Measurements from ENCODE around the gene MED15.

MED15 gene

GRCh38 chr22:20584872-20585638, 77.6 kb downstream of the MED15 start:
- no peaks in the 10 kb centered on the region for H3K27me3 ChIP-seq (ENCODE audit: insufficient read depth, low read length, poor library complexity, severe bottlenecking)
- H2AFZ ChIP-seq (ENCODE audit: low read length), result no peak overlapping the region
- peaks cover 78% of the 10 kb centered on the region; the same call in 1 of the 2 replicates for H3K36me3 ChIP-seq (ENCODE audit: insufficient read depth, low read length)
- no peak overlapping the region for H3K4me2 ChIP-seq (ENCODE audit: low read depth, low read length, poor library complexity, severe bottlenecking)
- no peaks in the 10 kb centered on the region for H3F3A ChIP-seq (ENCODE audit: low read depth)
- H3K9me2 ChIP-seq (replicated peaks; ENCODE audit: low read depth, low read length), result no peaks in the 10 kb centered on the region
- no peaks in the 10 kb centered on the region for H3K4me1 ChIP-seq (ENCODE audit: insufficient read depth, low read length, poor library complexity, severe bottlenecking)
- H3K9me3 ChIP-seq (ENCODE audit: insufficient read depth, low read depth, low read length), result no peaks in the 10 kb centered on the region
- H4K20me1 ChIP-seq (ENCODE audit: insufficient read depth, low read length, poor library complexity, severe bottlenecking), result no peaks in the 10 kb centered on the region
- no peak for TF ChIP-seq CTCF (conservative IDR thresholded peaks at IDR 0.05; ENCODE audit: low read length)
- no peak for TF ChIP-seq EZH2phosphoT487 (IDR thresholded peaks at IDR 0.05; ENCODE audit: borderline replicate concordance)
- H3K79me2 ChIP-seq (ENCODE audit: insufficient read depth, low read length), result no peaks in the 10 kb centered on the region
- H3K9ac ChIP-seq (ENCODE audit: low read depth, low read length, poor library complexity, severe bottlenecking), result no peak overlapping the region
- H3K4me3 ChIP-seq (ENCODE audit: low read length, poor library complexity, severe bottlenecking), result no peak overlapping the region

DNA sequence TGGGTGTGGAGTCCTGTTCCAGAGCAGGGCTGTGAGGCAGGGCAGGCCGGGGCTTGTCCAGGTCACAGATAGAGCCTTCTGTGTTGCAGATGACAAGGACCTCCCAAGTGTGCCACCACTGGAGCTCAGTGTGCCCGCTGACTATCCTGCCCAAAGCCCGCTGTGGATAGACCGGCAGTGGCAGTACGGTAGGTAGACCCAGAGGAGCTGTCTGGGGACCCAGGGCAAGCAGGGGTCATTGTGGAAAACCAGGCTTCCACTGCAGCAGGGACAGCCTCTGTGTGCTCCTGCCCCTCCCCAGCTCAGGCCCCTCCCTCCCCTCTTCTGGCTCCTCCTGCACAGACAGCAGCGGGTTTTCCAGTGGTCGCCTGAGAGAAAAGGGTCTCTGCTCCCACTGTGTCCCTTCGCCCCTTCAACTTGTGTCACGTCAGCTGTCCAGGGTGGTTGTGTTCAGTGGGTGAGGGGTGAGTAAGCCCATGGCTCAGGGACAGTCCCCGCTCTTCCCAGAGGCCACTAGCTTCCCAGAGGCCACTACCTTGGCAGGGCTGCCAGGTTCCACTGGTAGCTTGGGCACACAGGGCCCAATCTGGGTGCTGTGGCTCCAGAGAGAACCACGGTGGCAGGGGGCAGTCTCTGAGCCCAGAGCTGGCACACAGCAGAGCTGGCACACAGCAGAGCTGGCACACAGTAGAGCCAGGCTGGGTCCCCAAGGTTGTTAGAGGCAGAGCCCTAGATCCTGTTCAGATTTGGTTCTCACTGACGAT, 78.4 kb downstream of the MED15 start:
- no peak overlapping the region for H3K9ac ChIP-seq (ENCODE audit: low read depth, low read length, poor library complexity, severe bottlenecking)
- H4K20me1 ChIP-seq (ENCODE audit: insufficient read depth, low read length, poor library complexity, severe bottlenecking), result no peaks in the 10 kb centered on the region
- H3K79me2 ChIP-seq (ENCODE audit: insufficient read depth, low read length), result no peaks in the 10 kb centered on the region
- no peak overlapping the region for H3K4me3 ChIP-seq (ENCODE audit: low read length, poor library complexity, severe bottlenecking)
- H3K36me3 ChIP-seq (ENCODE audit: insufficient read depth, low read length), result peaks cover 70% of the 10 kb centered on the region; the same call in 1 of the 2 replicates
- no peak overlapping the region for H3K4me2 ChIP-seq (ENCODE audit: low read depth, low read length, poor library complexity, severe bottlenecking)
- H3K9me3 ChIP-seq (ENCODE audit: insufficient read depth, low read depth, low read length), result no peaks in the 10 kb centered on the region
- H2AFZ ChIP-seq (ENCODE audit: low read length), result no peak overlapping the region
- H3K4me1 ChIP-seq (ENCODE audit: insufficient read depth, low read length, poor library complexity, severe bottlenecking), result no peaks in the 10 kb centered on the region
- H3K27me3 ChIP-seq (ENCODE audit: insufficient read depth, low read length, poor library complexity, severe bottlenecking), result no peaks in the 10 kb centered on the region
- no peaks in the 10 kb centered on the region for H3F3A ChIP-seq (ENCODE audit: low read depth)
- no peaks in the 10 kb centered on the region for H3K9me2 ChIP-seq (replicated peaks; ENCODE audit: low read depth, low read length)
- TF ChIP-seq CTCF (conservative IDR thresholded peaks at IDR 0.05; ENCODE audit: low read length) (no peak), EZH2phosphoT487 (IDR thresholded peaks at IDR 0.05; ENCODE audit: borderline replicate concordance) (no peak)

- Histone ChIP-seq H3K9me2 (replicated peaks; ENCODE audit: low read depth, low read length) (no peaks in the 10 kb centered on the region), H3K9me3 (ENCODE audit: insufficient read depth, low read depth, low read length) (no peaks in the 10 kb centered on the region), H3K4me2 (ENCODE audit: low read depth, low read length, poor library complexity, severe bottlenecking) (no peak overlapping the region), H3K4me3 (ENCODE audit: low read length, poor library complexity, severe bottlenecking) (no peak overlapping the region), H3K27me3 (ENCODE audit: insufficient read depth, low read length, poor library complexity, severe bottlenecking) (no peaks in the 10 kb centered on the region), H2AFZ (ENCODE audit: low read length) (no peak overlapping the region), H4K20me1 (ENCODE audit: insufficient read depth, low read length, poor library complexity, severe bottlenecking) (no peaks in the 10 kb centered on the region), H3F3A (ENCODE audit: low read depth) (no peaks in the 10 kb centered on the region), H3K4me1 (ENCODE audit: insufficient read depth, low read length, poor library complexity, severe bottlenecking) (no peaks in the 10 kb centered on the region), H3K9ac (ENCODE audit: low read depth, low read length, poor library complexity, severe bottlenecking) (no peak overlapping the region), H3K79me2 (ENCODE audit: insufficient read depth, low read length) (no peaks in the 10 kb centered on the region), H3K36me3 (ENCODE audit: insufficient read depth, low read length) (peaks cover 65% of the 10 kb centered on the region; the same call in 1 of the 2 replicates)
- no peak for TF ChIP-seq CTCF (conservative IDR thresholded peaks at IDR 0.05; ENCODE audit: low read length)
- TF ChIP-seq EZH2phosphoT487 (IDR thresholded peaks at IDR 0.05; ENCODE audit: borderline replicate concordance), result no peak
Measured at GRCh38 chr22:20586403-20586745, 79.0 kb downstream of the MED15 start.
